HepG2 (cell line): ENCODE data around the gene ARMH1. TPM values are rescaled to one million over a fixed set of nuclear protein-coding genes. Genes with fewer than 3 reads are reported as not detected.

Experiments used
- ATAC-seq: fragments of 200-7000 bp; cut with Tn5 transposase; 3 replicates; pipeline ENCODE4 v1.9.1; 2020; ENCODE audit warnings: mild to moderate bottlenecking, moderate library complexity
- BruUV-seq: library from RNA; stranded (reverse); fragments of 400-500 nt; replicated peaks from 2 replicates; lab custom pipeline; 2021; lab: Mats Ljungman, UMichigan
- CTCF ChIA-PET: fragments of 300-600 bp; formaldehyde crosslinking; extraction: SDS; loops from one replicate; lab custom pipeline; 2021; ENCODE audit warnings: low total read pairs, inconsistent platforms, low intra/inter-chr PET ratio; lab: Yijun Ruan, JAX
- POLR2A ChIA-PET: fragments of 350-600 bp; sonication (Branson Sonifier 250); formaldehyde crosslinking; loops from one replicate; lab custom pipeline; 2020; ENCODE audit warnings: antibody characterized with exemption, inconsistent platforms; lab: Yijun Ruan, JAX
- DNase-seq: peaks from one replicate; pipeline ENCODE4 v3.0.0-alpha.2; 2015; ENCODE audit warnings: low spot score
- FAIRE-seq: peaks from 3 replicates; lab custom pipeline; 2011; peaks lifted over from hg19 to GRCh38; lab: Jason Lieb, UNC
- H2AFZ ChIP-seq: one replicate; pipeline ENCODE4 v1.6.1; 2011; ENCODE audit warnings: low read length, inconsistent platforms
- H3K27ac ChIP-seq: fragments of 300-600 bp; 3 replicates; pipeline ENCODE4 v1.8.0; 2011; ENCODE audit warnings: mixed run types, mild to moderate bottlenecking, mixed read lengths, low read length, inconsistent platforms; ENCODE audit not compliant: insufficient read depth; ENCODE audit errors: extremely low read length
- H3K27me3 ChIP-seq, 2 experiments: fragments of 200-600 bp in 1 of 2; 2 replicates in 1 of 2; 3 replicates in 1 of 2; pipeline versions ENCODE4 v1.6.0 to v1.8.0; 2011; ENCODE audit warnings: low read length in 2 of 2, mild to moderate bottlenecking in 2 of 2, moderate library complexity in 2 of 2, inconsistent platforms in 1 of 2; ENCODE audit not compliant: insufficient read depth in 2 of 2, control insufficient read depth in 1 of 2
- H3K36me3 ChIP-seq, 2 experiments: fragments of 200-600 bp in 1 of 2; replicated peaks in 1 of 2; 2 replicates in 1 of 2; 3 replicates in 1 of 2; pipeline versions ENCODE4 v1.5.1 to v1.8.0; 2011; ENCODE audit warnings: low read length in 2 of 2, inconsistent platforms in 1 of 2; ENCODE audit not compliant: insufficient read depth in 2 of 2, control insufficient read depth in 1 of 2
- H3K4me1 ChIP-seq: 2 replicates; pipeline ENCODE4 v1.5.1; 2012; ENCODE audit warnings: low read length, inconsistent platforms; ENCODE audit not compliant: insufficient read depth
- H3K4me2 ChIP-seq: 2 replicates; pipeline ENCODE4 v1.6.0; 2011; ENCODE audit warnings: low read depth, low read length, inconsistent platforms
- H3K4me3 ChIP-seq, 3 experiments: fragments of 200-600 bp in 1 of 3; sonication (generic), shearing (Covaris generic) in 1 of 3; replicated peaks in 1 of 3; 2 replicates each; pipeline ENCODE4 v1.5.1; 2011 to 2016; ENCODE audit warnings: low read length in 3 of 3, inconsistent platforms in 2 of 3, low read depth in 2 of 3, mild to moderate bottlenecking in 2 of 3, control low read depth in 1 of 3, mixed read lengths in 1 of 3; ENCODE audit not compliant: insufficient read depth in 1 of 3
- H3K79me2 ChIP-seq: one replicate; pipeline ENCODE4 v1.6.1; 2011; ENCODE audit warnings: low read length, inconsistent platforms; ENCODE audit not compliant: insufficient read depth
- H3K9ac ChIP-seq: 2 replicates; pipeline ENCODE4 v1.6.0; 2011; ENCODE audit warnings: mild to moderate bottlenecking, low read depth, low read length, inconsistent platforms; ENCODE audit not compliant: insufficient read depth
- H3K9me3 ChIP-seq: 2 replicates; pipeline ENCODE4 v1.5.1; 2012; ENCODE audit warnings: mild to moderate bottlenecking, low read length
- H4K20me1 ChIP-seq: 2 replicates; pipeline ENCODE4 v1.6.0; 2011; ENCODE audit warnings: inconsistent platforms, mild to moderate bottlenecking, low read length, moderate library complexity; ENCODE audit not compliant: insufficient read depth
- AGO2 ChIP-seq: fragments of 200-400 bp; formaldehyde crosslinking; optimal IDR thresholded peaks from 2 replicates; pipeline ENCODE3; 2017; ENCODE audit warnings: mild to moderate bottlenecking, low read depth, low read length, moderate library complexity
- NFKB2 ChIP-seq: sonication (generic); formaldehyde crosslinking; IDR thresholded peaks from 2 replicates; pipeline ENCODE4 v1.4.0; 2020; ENCODE audit warnings: missing genetic modification reagents, borderline replicate concordance
- SAP130 ChIP-seq: IDR thresholded peaks from 2 replicates; pipeline ENCODE4 v1.6.1; 2016; ENCODE audit warnings: low read depth
- ZNF160 ChIP-seq: sonication (generic); formaldehyde crosslinking; IDR thresholded peaks from 2 replicates; pipeline ENCODE4 v1.8.0; 2022; ENCODE audit warnings: mild to moderate bottlenecking, inconsistent platforms, missing genetic modification reagents
- ZNF382 ChIP-seq: sonication (generic); formaldehyde crosslinking; IDR thresholded peaks from 2 replicates; pipeline ENCODE4 v1.5.0; 2020; ENCODE audit warnings: missing genetic modification reagents, mild to moderate bottlenecking, borderline replicate concordance
- WGBS: methylation state at CpG from one replicate; pipeline ENCODE4 v1.1.6; 2017; ENCODE audit warnings: low lambda C conversion rate; 5-methylcytosine and 5-hydroxymethylcytosine counted together
- in situ Hi-C: cut with HindIII; loops from 2 replicates; pipeline ENCODE4 v1.10.0; 2017; ENCODE audit warnings: low pct_unique_long_range_greater_than_20kb; ENCODE audit not compliant: extremely low pct_ligation_motif_present
- intact Hi-C: fragments of 100-400 bp; cut with micrococcal nuclease; formaldehyde crosslinking; loops from one replicate; pipeline ENCODE4 v1.10.0; 2022; ENCODE audit not compliant: unreplicated experiment
- polyA plus RNA-seq, 8 experiments: library from polyadenylated mRNA; depleted of rRNA in 3 of 8; stranded (reverse) in 7 of 8; unstranded in 1 of 8; fragments of >200 nt; fragmentation: Illumina TruSeq in 4 of 8; extraction: Trizol in 4 of 8; gene quantifications; 2 replicates each; pipeline versions ENCODE4 v1.2.1 to v1.2.3, GENCODE V29; 2011 to 2016; ENCODE audit warnings: low read depth in 4 of 8, missing spikeins in 1 of 8, mixed read lengths in 1 of 8; ENCODE audit not compliant: insufficient read depth in 1 of 8
- total RNA-seq, 5 experiments: library from RNA; depleted of rRNA; stranded (reverse); fragments of >200 nt; fragmentation: Illumina TruSeq; extraction: Trizol; gene quantifications; 2 replicates each; pipeline ENCODE4 v1.2.3, GENCODE V29; 2016; ENCODE audit warnings: low read depth in 1 of 5
- TF ChIP-seq, protein P1 (sequence below): sonication (generic); formaldehyde crosslinking; IDR thresholded peaks from 2 replicates; pipeline ENCODE4 v1.5.0; 2020; ENCODE audit warnings: mild to moderate bottlenecking, missing genetic modification reagents, moderate library complexity

The ARMH1 gene
- total and polyA plus RNA-seq, 2 of the 13 experiments (the other 11 are each of a cell fraction or from before 2014, with no cell fraction given): 0.69 TPM; not detected in 1

DNA sequence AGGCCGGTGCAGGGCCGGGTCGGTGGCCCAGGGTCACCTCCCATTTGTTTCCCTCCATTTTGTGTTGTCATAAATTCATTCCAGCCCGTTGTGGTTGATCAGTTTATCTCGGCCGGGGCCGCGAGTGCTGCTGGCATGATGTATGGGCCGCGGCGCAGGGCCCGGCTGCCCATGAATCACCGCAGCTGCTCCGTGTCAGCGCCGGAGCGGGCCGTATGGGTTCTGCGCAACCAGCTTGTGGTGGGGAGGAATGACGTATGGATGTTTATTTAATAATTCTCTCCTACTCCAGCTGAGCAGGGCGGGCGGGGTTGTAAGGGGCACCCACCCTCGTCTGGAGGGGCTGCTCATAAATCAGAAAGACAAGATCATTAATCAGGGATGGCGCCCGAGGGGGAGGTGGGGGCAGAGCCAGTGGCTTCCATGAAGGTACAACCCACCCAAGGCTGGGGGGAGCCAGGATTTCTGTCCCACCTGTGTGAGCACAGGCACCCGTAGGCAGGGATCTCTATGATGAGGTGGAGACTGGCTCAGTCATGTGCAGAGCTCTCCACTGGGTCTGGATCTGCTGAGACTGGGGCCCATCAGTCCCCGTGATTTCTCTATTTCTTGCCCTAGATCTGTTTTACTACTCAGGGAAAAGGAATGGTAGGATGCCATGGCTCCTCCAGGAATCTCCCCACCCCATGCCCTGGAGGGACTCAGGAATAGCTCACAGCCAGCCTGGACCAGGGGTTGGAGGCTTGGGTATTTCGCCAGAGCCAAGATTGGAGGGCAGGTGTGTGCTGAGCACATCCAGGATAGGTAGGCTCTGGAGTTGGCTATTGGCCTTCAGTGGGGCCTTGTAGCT lies 28.0 kb upstream of the ARMH1 start:
- no peak for FAIRE-seq
- no peak for DNase-seq
- intact Hi-C loops: no loop called here
- H3K27me3 ChIP-seq: no peaks in the 10 kb centered on the region
- no peaks in the 10 kb centered on the region for H3K4me1 ChIP-seq
- no peak overlapping the region for H3K4me2 ChIP-seq
- ChIA-PET CTCF (no interaction called here), POLR2A (interaction anchor here (1.8 to 4.2 kb wide), 2 partner anchors 10 to 14 kb away, joined by 5 to 25 read pairs; no protein-coding TSS in a partner anchor)
- WGBS: 96% methylated on average over 28 of the region's 28 CpGs
- no peaks in the 10 kb centered on the region for H3K79me2 ChIP-seq
- peak; percentile 41 for TF ChIP-seq AGO2
- no peak for TF ChIP-seq ZNF160 (CRISPR knock-in tag)
- no peak for TF ChIP-seq SAP130
- TF ChIP-seq ZNF382 (CRISPR knock-in tag): no peak
- no peak for TF ChIP-seq NFKB2
- TF ChIP-seq, protein P1, sequence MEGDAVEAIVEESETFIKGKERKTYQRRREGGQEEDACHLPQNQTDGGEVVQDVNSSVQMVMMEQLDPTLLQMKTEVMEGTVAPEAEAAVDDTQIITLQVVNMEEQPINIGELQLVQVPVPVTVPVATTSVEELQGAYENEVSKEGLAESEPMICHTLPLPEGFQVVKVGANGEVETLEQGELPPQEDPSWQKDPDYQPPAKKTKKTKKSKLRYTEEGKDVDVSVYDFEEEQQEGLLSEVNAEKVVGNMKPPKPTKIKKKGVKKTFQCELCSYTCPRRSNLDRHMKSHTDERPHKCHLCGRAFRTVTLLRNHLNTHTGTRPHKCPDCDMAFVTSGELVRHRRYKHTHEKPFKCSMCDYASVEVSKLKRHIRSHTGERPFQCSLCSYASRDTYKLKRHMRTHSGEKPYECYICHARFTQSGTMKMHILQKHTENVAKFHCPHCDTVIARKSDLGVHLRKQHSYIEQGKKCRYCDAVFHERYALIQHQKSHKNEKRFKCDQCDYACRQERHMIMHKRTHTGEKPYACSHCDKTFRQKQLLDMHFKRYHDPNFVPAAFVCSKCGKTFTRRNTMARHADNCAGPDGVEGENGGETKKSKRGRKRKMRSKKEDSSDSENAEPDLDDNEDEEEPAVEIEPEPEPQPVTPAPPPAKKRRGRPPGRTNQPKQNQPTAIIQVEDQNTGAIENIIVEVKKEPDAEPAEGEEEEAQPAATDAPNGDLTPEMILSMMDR (CRISPR knock-in tag): no peak
- no peak overlapping the region for H3K27ac ChIP-seq
- BruUV-seq: no TSS peak
- H3K9ac ChIP-seq: no peak overlapping the region
- no peak for ATAC-seq
- in situ Hi-C loops: no loop called here
- peaks cover 55 to 93% of the 10 kb centered on the region in 2 experiments for H3K36me3 ChIP-seq
- H3K9me3 ChIP-seq: no peaks in the 10 kb centered on the region
- H3K4me3 ChIP-seq: no peak overlapping the region
- H4K20me1 ChIP-seq: no peaks in the 10 kb centered on the region
- no peak overlapping the region for H2AFZ ChIP-seq
